D721Med (cell line): ENCODE data around the gene TPGS2.

Experiments used
- DNase-seq: peaks from one replicate; pipeline ENCODE4 v3.0.0; 2011; ENCODE audit warnings: low spot score; ENCODE audit not compliant: insufficient read length
- FAIRE-seq: peaks from 2 replicates; lab custom pipeline; 2011; peaks lifted over from hg19 to GRCh38; lab: Jason Lieb, UNC
- TF ChIP-seq, protein P1 (sequence below): IDR thresholded peaks from 2 replicates; pipeline ENCODE4 v1.5.1; 2012; ENCODE audit warnings: mild to moderate bottlenecking, control low read depth; ENCODE audit not compliant: insufficient read depth; ENCODE audit errors: missing control alignments

TPGS2 gene

DNA sequence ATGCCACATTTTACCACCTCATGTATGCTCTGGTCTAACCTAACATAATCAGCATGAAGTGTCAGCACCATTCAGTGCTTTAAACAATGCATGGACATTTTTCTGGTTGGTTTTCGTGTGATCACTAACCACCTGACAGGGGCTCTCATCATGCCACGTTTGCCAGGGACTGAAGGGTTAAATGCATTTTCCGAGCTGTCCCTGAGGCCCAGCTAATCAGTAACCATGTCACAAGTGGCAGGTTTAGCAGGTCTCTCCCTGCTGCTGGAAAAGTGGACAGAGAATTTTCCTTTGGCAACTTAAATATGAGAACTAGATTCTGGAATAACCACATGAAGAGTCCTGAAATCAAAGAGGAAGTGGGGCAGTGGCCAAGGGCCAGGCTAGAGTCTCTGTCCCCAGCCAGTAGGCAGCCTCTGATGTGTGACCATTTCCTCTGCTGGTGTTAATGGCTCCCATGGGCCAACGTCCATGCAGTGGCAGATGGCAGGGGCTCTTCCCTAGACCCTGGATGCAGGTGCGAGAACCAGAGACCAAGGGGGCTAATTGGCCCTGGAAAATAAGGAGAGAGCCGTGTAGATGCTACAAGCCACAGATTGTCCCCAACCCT is 69.5 kb downstream of the TPGS2 start:
- FAIRE-seq (no peak), DNase-seq (no peak)
- TF ChIP-seq, protein P1, sequence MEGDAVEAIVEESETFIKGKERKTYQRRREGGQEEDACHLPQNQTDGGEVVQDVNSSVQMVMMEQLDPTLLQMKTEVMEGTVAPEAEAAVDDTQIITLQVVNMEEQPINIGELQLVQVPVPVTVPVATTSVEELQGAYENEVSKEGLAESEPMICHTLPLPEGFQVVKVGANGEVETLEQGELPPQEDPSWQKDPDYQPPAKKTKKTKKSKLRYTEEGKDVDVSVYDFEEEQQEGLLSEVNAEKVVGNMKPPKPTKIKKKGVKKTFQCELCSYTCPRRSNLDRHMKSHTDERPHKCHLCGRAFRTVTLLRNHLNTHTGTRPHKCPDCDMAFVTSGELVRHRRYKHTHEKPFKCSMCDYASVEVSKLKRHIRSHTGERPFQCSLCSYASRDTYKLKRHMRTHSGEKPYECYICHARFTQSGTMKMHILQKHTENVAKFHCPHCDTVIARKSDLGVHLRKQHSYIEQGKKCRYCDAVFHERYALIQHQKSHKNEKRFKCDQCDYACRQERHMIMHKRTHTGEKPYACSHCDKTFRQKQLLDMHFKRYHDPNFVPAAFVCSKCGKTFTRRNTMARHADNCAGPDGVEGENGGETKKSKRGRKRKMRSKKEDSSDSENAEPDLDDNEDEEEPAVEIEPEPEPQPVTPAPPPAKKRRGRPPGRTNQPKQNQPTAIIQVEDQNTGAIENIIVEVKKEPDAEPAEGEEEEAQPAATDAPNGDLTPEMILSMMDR = no peak

DNA sequence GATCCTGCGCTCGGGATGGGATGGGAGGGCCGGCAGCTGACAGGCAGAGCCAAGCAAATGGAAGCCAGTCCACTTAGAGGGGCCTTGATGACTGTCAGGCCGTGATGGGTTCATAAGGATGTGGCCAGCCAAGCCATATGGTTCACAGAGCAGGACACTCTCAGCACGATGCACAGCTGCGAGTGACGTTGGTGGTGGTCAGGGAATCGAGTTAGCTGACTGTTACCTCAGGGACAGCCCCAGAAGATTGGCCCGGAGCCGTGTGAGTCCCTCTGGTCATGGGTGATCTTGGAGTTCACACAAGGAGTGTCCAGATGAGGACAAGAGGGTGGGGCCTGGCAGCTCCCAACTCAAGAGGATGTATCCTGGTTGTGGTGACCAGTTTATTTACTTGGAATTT is 70.2 kb downstream of the TPGS2 start:
- TF ChIP-seq, protein P1 = no peak
- no peak for FAIRE-seq

DNA sequence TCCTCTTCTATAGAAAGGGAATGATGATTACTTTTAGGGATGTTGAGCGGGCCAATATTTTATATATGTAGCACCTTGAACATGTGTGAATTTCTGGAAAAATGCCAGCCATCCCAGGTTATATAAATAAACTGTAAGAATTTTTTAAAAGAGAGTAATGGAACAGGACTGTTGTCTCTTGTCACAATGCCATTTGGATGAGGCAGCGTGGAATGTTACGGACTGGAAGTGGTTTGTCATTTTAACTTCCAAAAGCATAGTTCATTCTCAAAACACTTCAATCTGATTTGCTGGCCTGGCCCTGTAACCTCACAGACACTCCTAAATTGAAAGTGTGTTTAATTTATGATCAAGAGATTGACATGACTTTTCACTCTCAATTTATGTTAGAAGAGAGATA is 70.8 kb downstream of the TPGS2 start:
- TF ChIP-seq, protein P1 = no peak
- no peak for DNase-seq
- no peak for FAIRE-seq

More for the DNA sequence above, 70.2 kb downstream of the TPGS2 start:
- DNase-seq = no peak

DNA sequence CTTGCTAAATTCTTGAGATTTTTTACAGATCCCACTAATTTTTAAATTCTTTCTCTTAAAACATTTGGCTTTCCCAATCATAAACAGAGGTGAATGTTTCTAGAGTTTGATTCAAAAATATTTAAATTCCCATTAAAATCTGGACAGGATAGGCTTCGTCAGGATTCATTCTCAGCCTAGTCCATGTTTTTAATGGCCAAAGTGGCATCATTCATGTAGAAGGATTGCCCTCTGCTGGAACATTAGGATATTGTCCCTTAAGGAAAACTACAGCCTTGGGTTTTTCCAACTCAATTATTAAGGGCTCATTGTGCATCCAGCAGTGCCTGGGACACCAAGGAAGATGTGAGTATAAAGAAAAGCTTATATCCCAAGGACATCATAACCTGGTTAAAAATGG is 71.7 kb downstream of the TPGS2 start:
- peak; percentile 41 for DNase-seq
- TF ChIP-seq, protein P1 = peak; percentile 75
- peak; percentile 93 for FAIRE-seq

DNA sequence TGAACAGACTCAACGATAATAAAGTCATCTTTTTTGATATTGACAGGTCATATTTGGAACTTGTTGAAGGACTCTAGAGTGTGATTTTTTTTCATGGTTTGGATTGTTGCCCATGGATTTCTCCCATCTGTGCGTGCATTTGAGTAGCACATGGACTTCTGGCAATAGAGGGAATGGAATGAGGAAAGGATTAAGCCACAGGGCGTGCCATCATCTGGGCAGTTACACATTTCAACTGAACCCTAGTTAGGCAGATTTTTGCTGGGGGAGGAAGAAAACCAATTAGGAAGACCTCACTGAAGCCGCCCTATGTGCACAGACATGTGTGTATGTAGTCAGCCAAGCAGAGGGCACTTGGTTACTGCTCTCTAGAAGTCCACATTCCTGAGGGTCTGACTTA is 72.6 kb downstream of the TPGS2 start:
- TF ChIP-seq, protein P1 = no peak
- DNase-seq = no peak
- no peak for FAIRE-seq

DNA sequence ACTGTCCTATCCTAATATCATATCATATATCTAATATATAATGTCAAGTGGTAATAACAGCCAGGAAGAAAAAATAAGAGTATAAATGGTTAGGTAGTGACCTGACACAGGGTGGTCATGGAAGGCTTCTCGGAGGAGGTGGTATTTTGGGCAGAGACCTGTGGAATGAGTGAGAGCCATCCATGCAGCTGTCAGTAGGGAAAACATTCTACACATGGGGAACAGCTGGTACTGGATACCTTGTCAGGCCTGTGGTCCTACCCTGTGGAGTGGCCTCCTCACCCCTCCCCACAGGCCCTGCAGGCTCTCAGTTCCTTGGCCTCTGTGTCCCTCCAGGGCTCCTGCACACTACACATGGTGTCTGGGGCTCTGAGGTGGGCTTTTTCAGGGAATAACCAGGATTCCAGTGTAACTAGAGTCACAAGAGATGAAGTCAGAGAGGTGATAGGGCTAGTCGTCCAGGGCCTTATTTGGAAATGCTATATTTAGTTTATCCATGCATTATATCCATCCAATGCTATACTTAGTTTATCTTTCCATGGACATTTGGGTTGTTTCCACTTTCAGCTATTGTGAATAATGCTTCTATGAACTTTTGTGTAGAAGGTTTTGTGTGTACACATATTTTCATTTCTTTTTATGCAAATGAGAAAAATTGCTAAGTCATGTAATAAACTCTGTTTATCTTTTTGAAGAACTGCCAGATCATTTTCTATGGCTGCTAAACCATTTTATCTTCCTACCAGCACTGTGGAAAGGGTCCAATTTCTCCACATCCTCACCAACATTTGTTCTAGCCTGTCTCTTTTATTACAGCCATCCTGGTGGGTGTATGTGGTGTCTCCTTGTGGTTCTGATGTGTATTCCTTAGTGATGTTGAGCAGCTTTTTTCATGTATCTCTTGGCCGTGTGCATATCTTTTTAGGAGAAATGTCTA is 75.6 kb downstream of the TPGS2 start:
- TF ChIP-seq, protein P1 = no peak
- FAIRE-seq (peak; percentile 51), DNase-seq (no peak)
